Colon (tissue), 2 donors: ENCODE measurements around the gene USP37.

Experiments
- FAIRE-seq: peaks from 2 replicates; lab custom pipeline; 2012; peaks lifted over from hg19 to GRCh38; lab: Jason Lieb, UNC
- donor health status: control.
- donor health status: control.

USP37 gene

DNA sequence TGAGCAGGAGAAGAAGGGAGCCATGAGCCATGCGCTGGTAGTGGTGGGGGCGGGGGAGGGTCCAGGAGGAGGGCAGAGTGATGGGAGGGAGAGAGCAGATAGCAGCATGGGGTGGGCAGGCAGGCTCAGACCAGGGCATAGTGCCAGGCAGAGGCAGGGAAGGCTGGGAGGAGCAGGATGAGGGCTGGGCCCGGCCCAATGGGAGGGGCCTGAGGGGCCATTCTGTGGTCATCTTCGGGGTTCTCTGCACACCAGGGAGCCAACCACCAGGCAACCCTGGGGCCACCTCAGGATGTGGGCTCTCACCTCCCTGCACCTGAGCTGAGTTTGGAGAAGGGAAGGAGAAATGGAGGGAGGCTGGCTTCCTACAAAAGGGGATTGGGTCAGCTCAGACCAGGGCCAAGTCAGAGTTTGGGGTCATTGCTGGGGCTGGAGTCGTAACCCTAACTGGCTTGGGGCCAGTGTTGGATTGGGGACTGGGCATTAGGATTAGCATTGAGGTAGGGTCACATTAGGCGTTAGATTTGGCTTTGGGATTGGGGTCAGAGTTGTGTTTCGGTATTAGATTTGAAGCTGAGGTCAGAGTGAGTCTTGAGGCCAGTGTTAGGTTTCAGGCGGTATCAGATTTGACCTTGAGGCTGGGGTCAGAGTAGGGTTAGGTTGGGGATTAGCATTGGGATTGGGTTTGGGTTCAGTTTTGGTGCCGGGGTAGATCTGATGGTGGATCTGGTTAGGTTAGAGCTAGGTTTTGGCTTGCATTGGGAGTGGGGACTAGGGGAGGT, 138.0 kb downstream of the USP37 start:
- FAIRE-seq, result no peak

DNA sequence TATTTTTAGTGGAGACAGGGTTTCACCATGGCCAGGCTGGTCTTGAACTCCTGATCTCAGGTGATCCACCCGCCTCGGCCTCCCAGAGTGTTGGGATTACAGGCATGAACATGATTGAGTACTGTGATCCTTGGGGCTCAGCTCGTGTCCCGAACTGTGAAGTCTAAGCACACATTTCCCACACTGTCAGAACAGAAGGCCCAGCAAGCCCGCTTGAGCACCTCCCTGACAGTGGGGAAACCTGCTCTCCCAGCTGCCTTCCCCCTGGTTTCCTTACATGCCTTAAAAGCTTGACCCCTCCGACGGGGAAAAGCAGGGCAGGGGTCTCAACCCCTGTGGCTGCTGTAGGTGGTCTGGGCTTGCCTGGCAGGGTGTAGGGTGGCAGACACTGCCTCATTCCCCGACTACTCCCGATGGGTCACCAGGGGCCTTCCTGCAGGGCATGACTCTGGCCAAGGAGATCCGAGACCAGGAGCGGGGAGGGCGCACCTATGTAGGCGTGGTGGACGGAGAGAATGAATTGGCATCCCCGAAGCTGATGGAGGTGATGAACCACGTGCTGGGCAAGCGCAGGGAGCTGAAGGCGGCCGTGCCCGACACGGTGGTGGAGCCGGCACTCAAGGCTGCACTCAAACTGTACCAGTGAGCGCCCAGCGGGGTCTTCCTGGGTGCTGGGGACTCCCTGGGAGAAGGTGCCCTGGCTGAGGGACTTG, 139.1 kb downstream of the USP37 start:
- FAIRE-seq, result no peak

DNA sequence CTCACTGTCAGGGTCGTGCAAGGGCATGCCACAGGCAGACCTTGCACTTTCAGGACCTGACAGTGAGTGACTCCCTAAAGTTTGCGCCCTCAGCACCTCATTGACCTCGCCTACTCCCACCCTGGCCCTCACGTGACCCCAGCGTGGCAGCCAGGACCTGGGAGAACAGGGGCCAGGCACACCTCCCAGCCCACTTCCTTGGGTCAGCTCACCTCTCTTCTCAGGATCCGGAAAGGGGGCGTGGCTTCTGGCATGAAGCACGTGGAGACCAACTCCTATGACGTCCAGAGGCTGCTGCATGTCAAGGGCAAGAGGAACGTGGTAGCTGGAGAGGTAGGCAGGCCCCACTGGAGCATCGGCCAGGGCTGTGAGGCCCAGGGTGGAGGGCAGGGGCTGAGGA, 140.4 kb downstream of the USP37 start:
- FAIRE-seq, result no peak

- FAIRE-seq, result no peak
These were observed 142.6 kb downstream of the USP37 start for GRCh38 chr2:218425531-218425930.

GRCh38 chr2:218423584-218423983, 144.6 kb downstream of the USP37 start:
- no peak for FAIRE-seq

DNA sequence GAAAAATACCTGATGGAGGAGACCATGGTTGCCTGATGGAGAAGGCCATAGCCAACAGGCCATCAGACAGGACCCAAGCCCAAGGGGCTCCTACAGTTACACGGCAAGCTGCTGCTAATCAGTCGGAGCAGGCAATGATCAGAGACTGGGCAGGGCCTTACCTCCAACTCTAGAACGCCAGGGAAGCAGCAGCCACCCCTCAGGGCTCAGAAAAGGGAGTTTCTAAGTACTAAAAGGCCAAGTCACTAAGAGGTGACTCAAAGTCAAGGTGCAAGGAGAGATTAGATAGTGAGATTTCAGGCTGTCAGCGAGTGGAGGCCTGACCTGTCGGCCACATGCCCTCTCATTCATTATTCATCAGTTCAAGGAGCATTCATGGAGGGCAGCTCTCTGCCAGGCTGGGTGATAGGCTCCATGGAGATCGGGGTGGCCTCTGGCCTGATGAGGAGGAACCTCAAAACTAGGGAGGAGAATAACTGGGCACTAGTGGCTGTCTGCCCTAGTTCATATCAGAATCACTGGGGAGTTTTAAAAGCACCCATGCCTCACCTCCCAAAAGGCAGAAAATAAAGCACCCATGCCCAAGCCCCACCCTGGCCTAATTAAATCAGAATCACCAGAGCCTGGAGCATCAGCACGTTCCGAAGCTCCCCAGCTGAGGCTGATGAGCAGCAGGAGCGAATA, 145.6 kb downstream of the USP37 start:
- no peak for FAIRE-seq

- no peak for FAIRE-seq
These were observed 147.1 kb downstream of the USP37 start for GRCh38 chr2:218421027-218421426.

DNA sequence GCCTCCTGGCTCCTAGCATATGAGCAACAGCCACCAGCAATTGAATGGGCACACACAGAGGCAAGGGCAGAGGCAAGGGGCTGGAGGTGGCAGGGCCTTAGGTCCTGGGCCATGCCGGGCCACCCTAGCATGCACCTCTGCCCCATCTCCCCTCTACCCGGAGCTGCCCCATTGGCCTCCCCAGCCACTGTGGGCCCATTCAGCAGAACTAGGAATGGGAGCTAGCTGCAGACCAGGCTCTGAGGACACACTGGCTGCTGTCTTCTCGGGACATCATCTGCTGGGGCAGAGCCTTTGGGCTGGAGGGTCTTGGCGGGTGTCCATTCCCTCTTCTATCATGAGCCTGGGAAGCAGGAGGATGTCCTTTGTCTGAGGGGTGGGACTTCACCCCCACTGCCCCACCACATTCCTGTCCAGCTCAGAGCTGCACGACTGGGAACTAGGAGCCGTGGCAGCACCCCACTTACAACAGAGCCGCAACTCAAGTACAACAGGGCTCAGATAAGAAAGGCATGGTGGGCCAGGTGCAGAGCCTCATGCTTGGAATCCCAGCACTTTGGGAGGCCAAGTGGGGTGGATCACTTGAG, 148.4 kb downstream of the USP37 start:
- no peak for FAIRE-seq

DNA sequence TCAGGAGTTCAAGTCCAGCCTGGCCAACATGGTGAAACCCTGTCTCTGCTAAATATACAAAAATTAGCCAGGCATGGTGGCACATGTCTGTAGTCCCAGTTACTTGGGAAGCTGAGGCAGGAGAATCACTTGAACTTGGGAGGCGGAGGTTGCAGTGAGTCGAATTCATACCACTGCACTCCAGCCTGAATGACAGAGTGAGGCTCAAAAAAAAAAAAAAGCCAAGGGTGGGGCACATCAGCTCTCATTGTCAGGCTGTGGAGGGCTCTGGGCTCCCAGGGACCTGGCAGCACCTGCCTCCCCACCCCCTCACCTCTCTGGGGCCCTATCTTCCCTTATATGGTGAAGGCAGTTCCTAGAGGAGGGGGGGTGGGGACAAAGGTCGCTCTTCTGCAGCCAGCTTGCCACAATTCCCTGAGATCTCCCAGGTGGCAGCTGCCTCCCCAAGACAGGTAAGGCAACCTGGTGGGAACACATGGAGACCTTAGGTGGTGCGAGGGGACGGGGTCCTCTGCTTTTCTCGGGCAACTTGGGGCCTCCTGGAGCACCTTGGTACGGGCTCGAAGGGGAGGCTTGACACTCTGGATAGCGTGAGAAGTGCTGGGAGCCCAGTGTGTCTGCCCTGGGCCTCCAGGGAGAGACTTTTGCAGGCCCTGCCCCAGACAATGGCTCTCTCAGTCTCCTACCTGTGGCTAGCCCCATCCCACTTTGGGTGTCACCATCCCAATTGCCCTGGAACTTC, 149.3 kb downstream of the USP37 start, which contains the start of gene VIL1:
TSS of gene VIL1 (plus strand) at position 407 of the 742 bp plus-strand sequence. CDS start 4,656 bp downstream, outside the sequence.
- FAIRE-seq, result no peak

GRCh38 chr2:218418321-218418716, 149.8 kb downstream of the USP37 start:
- FAIRE-seq, result no peak

DNA sequence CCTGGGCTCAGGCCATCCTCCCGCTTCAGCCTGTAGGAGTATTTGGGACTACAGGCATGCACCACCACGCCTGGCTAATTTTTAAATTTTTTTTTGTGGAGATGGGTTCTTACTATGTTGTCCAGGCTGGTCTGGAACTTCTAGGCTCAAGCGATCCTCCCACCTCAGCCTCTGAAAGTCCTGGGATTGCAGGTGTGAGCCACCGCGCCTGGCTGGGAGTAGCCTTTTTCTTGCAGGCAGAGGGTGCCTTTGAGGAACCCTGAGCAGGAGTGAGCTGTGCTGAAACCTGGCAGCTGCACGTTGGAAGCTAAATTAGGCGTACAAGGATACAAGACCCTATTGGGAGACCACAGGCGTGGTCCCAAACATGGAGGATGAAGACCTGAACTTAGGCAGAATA, 160.4 kb downstream of the USP37 start:
- no peak for FAIRE-seq

- no peak for FAIRE-seq
These were observed 161.1 kb downstream of the USP37 start for GRCh38 chr2:218406949-218407618.

DNA sequence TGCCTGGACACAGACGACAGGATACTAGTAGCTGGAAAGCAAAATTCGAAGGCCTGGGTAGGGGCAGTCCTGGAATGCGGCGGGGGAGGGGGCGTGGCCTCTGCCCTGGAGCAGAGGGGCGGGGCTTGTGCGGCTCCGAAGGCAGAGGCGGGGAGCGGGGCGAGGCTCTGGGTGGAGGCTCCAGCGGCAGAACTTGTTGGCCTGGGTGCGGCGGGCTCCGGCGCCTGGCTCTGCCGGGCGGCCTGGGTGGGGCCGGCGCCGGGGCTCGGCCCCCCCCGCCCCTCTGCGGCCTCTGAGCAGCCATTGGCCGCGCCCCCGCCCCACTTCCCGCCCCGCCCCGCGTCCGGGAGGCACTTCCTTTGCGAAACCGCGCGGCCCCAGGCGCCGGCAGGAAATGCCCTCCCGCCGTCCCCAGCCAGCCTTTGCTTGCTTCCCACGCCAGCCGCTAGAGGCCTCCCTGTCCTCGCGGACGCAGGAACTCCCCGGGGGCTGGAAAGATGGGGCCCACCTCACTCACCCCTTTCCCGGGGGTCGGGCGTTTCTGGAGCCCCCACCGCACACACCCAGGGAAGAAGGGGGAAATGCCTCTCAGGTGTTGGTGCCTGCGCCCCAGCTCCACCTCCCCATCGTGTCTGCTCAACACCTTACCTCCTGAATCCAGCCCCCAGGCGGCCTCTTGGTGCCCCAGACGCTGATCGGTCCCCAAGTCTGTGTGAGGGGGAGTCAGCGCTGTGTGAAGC, 161.8 kb downstream of the USP37 start:
- no peak for FAIRE-seq

DNA sequence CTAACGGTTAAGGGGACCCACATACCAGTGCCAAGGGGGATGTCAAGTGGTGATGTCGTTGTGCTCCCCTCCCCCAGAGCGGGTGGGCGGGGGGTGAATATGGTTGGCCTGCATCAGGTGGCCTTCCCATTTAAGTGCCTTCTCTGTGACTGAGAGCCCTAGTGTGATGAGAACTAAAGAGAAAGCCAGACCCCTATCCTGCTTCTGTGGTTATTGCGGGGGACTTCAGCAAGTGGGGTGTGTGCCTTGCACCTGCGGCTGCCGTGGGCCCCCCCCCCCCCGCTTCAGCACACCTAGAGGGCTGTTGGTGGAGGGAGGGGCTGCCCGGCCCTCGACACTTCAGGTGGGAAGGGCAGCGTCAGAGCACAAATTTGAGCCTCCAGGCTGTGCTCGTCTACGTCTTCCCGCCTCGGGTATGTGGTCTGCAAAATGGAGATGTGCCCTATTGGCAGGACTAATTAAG, 162.4 kb downstream of the USP37 start:
- no peak for FAIRE-seq

DNA sequence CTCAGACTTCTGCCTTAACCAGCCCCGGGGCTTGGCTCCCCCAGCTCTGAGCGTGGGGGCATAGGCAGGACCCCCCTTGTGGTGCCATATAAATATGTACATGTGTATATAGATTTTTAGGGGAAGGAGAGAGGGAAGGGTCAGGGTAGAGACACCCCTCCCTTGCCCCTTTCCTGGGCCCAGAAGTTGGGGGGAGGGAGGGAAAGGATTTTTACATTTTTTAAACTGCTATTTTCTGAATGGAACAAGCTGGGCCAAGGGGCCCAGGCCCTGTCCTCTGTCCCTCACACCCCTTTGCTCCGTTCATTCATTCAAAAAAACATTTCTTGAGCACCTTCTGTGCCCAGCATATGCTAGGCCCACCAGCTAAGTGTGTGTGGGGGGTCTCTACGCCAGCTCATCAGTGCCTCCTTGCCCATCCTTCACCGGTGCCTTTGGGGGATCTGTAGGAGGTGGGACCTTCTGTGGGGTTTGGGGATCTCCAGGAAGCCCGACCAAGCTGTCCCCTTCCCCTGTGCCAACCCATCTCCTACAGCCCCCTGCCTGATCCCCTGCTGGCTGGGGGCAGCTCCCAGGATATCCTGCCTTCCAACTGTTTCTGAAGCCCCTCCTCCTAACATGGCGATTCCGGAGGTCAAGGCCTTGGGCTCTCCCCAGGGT, 162.9 kb downstream of the USP37 start:
- no peak for FAIRE-seq

GRCh38 chr2:218404351-218405085, 163.6 kb downstream of the USP37 start:
- no peak for FAIRE-seq

DNA sequence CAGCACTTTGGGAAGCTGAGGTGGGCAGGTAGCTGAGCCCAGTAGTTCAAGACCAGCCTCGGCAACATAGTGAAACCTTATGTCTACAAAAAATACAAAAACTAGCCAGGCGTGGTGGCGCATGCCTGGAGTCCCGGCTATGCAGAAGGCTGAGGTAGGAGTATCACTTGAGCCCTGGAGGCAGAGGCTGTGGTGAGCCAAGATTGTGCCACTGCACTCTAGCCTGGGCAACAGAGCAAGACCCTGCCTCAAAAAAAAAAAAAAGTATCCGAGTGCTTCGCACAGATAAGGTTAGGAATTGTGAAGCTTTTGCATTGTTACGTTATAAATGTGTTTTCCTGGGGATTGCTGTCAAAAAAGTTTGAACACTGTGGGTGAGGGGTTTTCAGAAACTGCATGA, 164.3 kb downstream of the USP37 start:
- FAIRE-seq, result no peak

- no peak for FAIRE-seq
These were observed 165.2 kb downstream of the USP37 start for GRCh38 chr2:218402911-218403411.

- FAIRE-seq, result no peak
These were observed 165.7 kb downstream of the USP37 start for GRCh38 chr2:218402491-218402901.
